ENCODE measurements around the gene CCL25. TPM values are rescaled to one million over a fixed set of nuclear protein-coding genes. Genes with fewer than 3 reads are reported as not detected.
A peak's percentile ranks its signal among the peaks of the same experiment; 100 is the strongest.

Gene CCL25
- total and polyA plus RNA-seq, 2 of the 13 experiments (the other 11 are each of a cell fraction or from before 2014, with no cell fraction given) = not detected

- TF ChIP-seq ZHX2 (IDR thresholded peaks at IDR 0.05; ENCODE audit: low read depth) (peak; percentile 71), ZHX2 (CRISPR knock-in tag; IDR thresholded peaks at IDR 0.05; ENCODE audit: borderline replicate concordance) (no peak), MYNN (CRISPR knock-in tag; IDR thresholded peaks at IDR 0.05; ENCODE audit: low read depth) (no peak), ZNF619 (CRISPR knock-in tag; IDR thresholded peaks at IDR 0.05) (no peak), KMT2A (CRISPR knock-in tag; IDR thresholded peaks at IDR 0.05) (no peak), HNF1B (CRISPR knock-in tag; IDR thresholded peaks at IDR 0.05) (no peak), CEBPB (IDR thresholded peaks at IDR 0.05; ENCODE audit: borderline replicate concordance, low read depth, low read length) (no peak; the same call in 1 of the 2 replicates), SETDB1 (CRISPR knock-in tag; IDR thresholded peaks at IDR 0.05; ENCODE audit: borderline replicate concordance) (no peak), KMT2B (CRISPR knock-in tag; IDR thresholded peaks at IDR 0.05) (0 out of 2 replicates have a peak, but pooled peaks have one; percentile 6), REPIN1 (CRISPR knock-in tag; IDR thresholded peaks at IDR 0.05; ENCODE audit: borderline replicate concordance, low read depth) (0 out of 2 replicates have a peak, but pooled peaks have one; percentile 52), MAFK (conservative IDR thresholded peaks at IDR 0.05 in 1 of 2, IDR thresholded peaks at IDR 0.05 in 1 of 2; ENCODE audit: low read length in 2 of 2) (no peak), ATAD3A (CRISPR knock-in tag; IDR thresholded peaks at IDR 0.05) (no peak), NRL (CRISPR knock-in tag; IDR thresholded peaks at IDR 0.05; ENCODE audit: borderline replicate concordance) (no peak), ZNF816 (CRISPR knock-in tag; IDR thresholded peaks at IDR 0.05; ENCODE audit: borderline replicate concordance) (no peak), ZNF451 (CRISPR knock-in tag; IDR thresholded peaks at IDR 0.05) (no peak; the same call in 1 of the 2 replicates), ATRX (CRISPR knock-in tag; IDR thresholded peaks at IDR 0.05; ENCODE audit: borderline replicate concordance) (no peak)
- TF ChIP-seq, protein P1, sequence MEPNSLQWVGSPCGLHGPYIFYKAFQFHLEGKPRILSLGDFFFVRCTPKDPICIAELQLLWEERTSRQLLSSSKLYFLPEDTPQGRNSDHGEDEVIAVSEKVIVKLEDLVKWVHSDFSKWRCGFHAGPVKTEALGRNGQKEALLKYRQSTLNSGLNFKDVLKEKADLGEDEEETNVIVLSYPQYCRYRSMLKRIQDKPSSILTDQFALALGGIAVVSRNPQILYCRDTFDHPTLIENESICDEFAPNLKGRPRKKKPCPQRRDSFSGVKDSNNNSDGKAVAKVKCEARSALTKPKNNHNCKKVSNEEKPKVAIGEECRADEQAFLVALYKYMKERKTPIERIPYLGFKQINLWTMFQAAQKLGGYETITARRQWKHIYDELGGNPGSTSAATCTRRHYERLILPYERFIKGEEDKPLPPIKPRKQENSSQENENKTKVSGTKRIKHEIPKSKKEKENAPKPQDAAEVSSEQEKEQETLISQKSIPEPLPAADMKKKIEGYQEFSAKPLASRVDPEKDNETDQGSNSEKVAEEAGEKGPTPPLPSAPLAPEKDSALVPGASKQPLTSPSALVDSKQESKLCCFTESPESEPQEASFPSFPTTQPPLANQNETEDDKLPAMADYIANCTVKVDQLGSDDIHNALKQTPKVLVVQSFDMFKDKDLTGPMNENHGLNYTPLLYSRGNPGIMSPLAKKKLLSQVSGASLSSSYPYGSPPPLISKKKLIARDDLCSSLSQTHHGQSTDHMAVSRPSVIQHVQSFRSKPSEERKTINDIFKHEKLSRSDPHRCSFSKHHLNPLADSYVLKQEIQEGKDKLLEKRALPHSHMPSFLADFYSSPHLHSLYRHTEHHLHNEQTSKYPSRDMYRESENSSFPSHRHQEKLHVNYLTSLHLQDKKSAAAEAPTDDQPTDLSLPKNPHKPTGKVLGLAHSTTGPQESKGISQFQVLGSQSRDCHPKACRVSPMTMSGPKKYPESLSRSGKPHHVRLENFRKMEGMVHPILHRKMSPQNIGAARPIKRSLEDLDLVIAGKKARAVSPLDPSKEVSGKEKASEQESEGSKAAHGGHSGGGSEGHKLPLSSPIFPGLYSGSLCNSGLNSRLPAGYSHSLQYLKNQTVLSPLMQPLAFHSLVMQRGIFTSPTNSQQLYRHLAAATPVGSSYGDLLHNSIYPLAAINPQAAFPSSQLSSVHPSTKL (CRISPR knock-in tag; IDR thresholded peaks at IDR 0.05) = peak; percentile 87
These were observed 33.2 kb downstream of the CCL25 start (continued) for GRCh38 chr19:8085598-8086408.

All from HepG2 (cell line).